T-helper 22 cell (primary cell): ENCODE data around the gene DPYSL4.
"Not testable (repeated sequence)": the region's sequence is repeated elsewhere in the genome, so short reads cannot be mapped to it uniquely, and the experiment has no call there.

Experiments used
- DNase-seq: peaks from one replicate; pipeline ENCODE4 v3.0.0-alpha.2; 2020; ENCODE audit warnings: low read depth

The DPYSL4 gene

GRCh38 chr10:132207536-132208461 is 21.1 kb downstream of the DPYSL4 start:
- DNase-seq = no peak

- DNase-seq = no peak
Observed at GRCh38 chr10:132208462-132209050, 21.8 kb downstream of the DPYSL4 start.

DNA sequence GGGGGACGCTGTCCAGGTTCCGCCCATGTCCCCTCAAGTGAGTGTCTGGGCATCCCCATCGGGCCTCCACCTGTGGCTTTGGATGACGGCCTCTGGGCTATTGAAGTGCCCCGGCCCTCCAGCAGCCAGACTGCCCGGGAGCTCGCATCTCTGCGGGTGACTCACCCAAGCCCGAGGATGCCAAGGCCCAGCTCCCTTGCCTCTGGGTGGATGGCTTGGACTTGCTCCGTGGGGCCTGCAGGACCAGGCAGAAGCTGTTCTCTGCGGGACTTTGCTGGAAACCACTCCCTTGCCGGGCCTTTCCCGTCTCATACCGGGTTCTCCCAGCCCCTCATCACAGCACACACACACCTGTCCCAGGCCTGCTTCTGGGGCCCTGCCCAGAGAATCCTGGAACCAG is 22.4 kb downstream of the DPYSL4 start:
- no peak for DNase-seq

- no peak for DNase-seq
Observed at GRCh38 chr10:132209978-132210530, 23.3 kb downstream of the DPYSL4 start.

DNA sequence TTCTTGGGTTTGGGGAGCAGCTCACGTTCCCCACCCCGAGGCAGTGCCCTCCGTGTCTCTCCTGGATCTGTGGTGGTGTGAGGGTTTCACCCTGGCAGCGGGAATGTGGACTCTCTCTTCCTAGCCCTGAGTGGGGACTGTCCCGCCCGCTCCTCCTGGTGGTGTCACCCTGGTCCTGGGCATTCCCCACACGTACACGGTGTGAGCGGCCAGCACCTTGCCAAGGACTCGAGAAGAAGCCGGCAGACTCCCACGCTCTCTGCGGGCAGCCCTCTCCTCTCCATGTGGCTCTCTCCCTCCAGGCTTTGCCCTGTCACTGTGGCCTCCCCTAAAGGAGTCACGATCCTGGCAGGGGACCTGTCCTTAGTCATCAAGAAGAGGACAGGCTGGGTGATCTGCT is 24.0 kb downstream of the DPYSL4 start:
- no peak for DNase-seq

- no peak for DNase-seq
Observed at GRCh38 chr10:132211246-132211645, 24.5 kb downstream of the DPYSL4 start.

- no peak for DNase-seq
Observed at GRCh38 chr10:132212816-132213215, 26.1 kb downstream of the DPYSL4 start.

- no peak for DNase-seq
Observed at GRCh38 chr10:132213917-132214316, 27.2 kb downstream of the DPYSL4 start.

- not testable (repeated sequence) for DNase-seq
Observed at GRCh38 chr10:132216441-132216840, 29.7 kb downstream of the DPYSL4 start.

DNA sequence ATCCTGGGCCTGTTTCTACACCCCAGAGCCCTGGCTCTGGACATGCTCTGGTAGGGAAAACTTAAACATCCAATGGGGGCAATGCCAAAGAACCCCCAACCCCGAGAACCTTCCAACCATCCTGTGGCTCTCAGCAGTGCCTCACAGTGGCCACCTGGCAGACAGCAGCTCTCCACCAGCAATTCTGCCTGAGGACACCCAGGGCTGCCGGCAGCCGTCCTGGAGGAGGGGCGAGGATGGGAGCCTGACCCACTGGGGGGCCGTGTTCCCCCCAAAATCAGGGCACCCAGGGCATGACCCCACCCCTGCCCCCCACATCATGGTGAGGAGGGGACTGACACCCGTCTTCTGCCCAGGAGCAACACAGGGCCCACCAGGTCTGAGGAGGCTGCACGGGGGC is 32.7 kb downstream of the DPYSL4 start:
- no peak for DNase-seq

GRCh38 chr10:132220061-132220460 is 33.3 kb downstream of the DPYSL4 start:
- DNase-seq = no peak

- DNase-seq = not testable (repeated sequence)
Observed at GRCh38 chr10:132220996-132221395, 34.2 kb downstream of the DPYSL4 start.

GRCh38 chr10:132222726-132223125 is 36.0 kb downstream of the DPYSL4 start:
- DNase-seq = no peak

DNA sequence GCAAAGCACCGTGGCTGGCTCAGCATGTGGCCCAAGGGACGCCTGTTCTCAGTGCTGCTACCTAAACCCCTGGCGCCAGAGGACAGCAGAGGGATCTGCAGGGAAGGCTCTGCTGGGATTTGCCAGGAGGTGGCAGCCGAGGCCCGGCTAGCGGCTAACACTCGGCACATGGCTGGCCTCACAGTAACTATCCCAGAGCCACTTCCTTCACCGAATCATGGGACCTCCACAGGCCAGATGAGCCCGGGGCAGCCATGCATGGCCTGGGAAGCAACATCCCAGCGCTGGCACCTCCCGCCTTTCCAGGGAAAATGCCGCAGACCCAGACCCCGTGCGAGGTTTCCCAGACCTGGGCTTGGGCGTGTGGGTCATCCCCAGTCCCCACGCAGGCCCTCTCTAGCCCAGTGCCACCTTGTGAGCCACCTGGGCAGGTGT is 36.4 kb downstream of the DPYSL4 start:
- no peak for DNase-seq

- no peak for DNase-seq
Observed at GRCh38 chr10:132223611-132224342, 37.0 kb downstream of the DPYSL4 start.

DNA sequence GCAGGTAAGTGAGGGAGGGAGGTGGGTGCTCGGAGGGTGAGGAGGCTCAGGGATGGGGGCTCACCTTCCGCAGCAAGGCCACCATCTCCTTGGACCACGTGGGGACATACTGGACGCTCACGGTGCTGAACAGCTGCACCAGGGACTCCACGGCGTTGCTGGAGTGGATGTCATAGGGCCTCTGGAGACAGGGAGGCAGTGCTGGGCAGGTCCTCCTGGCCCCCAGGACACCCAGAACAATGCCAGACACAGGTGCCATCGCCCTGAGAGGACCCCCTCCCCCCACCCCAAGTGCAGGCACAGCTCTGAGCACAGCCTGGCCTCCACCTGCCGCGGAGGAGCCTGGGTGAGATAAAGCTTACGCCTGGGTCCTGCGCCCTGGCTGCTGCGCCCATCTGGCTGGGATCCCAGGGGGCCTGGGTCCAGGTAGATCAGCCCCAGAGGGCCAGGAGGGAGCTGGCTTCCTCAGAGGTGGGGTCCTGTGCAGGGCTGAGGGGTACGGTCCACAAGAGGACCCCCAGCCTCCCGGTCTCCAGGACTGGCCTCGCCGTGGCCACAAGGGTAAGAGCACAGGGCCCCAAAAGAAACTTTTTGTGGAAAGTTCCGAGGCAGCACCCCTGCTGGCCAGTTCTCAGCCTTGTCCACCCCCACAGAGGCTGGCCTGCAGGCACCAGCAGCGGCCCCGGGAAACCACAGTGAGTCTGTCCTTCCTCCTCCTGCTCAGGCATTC is 37.8 kb downstream of the DPYSL4 start:
- no peak for DNase-seq

- DNase-seq = no peak
Observed at GRCh38 chr10:132225073-132225848, 38.5 kb downstream of the DPYSL4 start.

- no peak for DNase-seq
Observed at GRCh38 chr10:132225849-132226205, 39.1 kb downstream of the DPYSL4 start.

- no peak for DNase-seq
Observed at GRCh38 chr10:132226586-132227405, 40.0 kb downstream of the DPYSL4 start.

GRCh38 chr10:132227851-132228390 is 41.2 kb downstream of the DPYSL4 start:
- no peak for DNase-seq
